Urothelium cell line (cell line): ENCODE data around the gene SLC6A3.

Experiments used
- DNase-seq: peaks from one replicate; pipeline ENCODE4 v3.0.0; 2011; ENCODE audit warnings: low spot score, mixed read lengths
- FAIRE-seq: peaks from 2 replicates; lab custom pipeline; 2011; peaks lifted over from hg19 to GRCh38; lab: Jason Lieb, UNC

The SLC6A3 gene

GRCh38 chr5:1357946-1358725 is 87.1 kb downstream of the SLC6A3 start:
- no peak for FAIRE-seq
- DNase-seq, result no peak

DNA sequence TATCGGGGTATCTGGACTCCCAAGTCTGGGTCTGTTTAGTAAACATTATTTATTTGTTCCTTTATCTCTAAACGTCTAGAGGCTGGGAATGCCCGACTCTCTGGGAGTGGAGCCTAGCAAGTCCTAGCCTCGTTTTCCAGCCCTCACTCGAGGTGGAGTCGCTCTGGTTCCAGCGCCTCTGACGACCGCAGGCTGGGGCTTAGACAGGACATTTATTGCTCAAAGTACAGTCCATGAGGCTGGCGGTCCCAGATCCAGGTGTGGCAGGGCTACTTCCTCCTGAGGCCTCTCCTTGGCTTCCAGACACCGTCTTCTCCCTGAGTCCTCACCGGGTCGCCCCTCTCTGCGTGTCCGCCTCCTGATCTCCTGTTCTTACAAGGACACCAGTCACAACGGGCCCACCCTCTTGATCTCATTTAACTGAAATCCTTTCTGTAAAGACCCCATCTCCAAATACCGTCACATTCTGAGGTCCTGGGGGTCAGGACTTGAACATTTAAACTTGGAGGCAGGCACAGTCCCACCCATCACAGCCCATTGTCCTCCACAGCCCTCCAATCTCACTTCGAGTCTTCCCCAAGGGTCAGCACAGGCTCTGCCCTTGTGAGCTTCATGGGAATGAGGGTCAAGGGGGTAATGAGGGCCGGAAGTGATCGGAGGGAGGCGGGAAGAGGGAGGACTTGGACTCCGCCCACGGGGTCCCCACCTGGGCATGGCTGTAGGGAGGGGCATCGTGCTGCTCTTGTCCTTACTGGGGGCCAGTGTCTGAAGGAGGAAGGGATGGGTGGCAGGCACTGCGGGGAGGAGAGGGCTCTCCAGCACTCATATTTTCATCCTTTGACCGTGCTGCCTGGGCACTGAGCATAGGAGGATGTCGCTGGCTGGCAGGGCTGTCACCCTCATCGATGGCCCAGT is 88.1 kb downstream of the SLC6A3 start:
- FAIRE-seq (no peak), DNase-seq (no peak)

GRCh38 chr5:1354576-1354975 is 90.7 kb downstream of the SLC6A3 start:
- DNase-seq, result no peak
- FAIRE-seq, result no peak

GRCh38 chr5:1352231-1353219 is 92.7 kb downstream of the SLC6A3 start:
- FAIRE-seq (no peak), DNase-seq (no peak)

- no peak for FAIRE-seq
Measured at GRCh38 chr5:1351156-1351555, 94.1 kb downstream of the SLC6A3 start.

GRCh38 chr5:1349246-1349645 is 96.0 kb downstream of the SLC6A3 start:
- no peak for DNase-seq

More at GRCh38 chr5:1351156-1351555, 94.1 kb downstream of the SLC6A3 start:
- DNase-seq, result no peak

DNA sequence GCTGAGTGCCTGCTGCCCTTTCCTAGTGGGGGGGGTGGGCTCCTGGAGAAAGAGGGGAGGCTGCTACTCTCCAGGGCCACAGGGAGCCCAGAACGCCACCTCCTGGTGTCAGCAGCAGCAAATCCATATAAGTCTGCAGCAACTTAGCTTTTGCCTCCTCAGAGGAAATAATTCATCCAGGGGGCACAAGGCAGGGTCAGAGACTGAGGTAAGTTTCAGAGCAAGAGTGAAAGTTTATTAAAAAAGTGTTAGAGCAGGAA is 96.3 kb downstream of the SLC6A3 start:
- FAIRE-seq (no peak), DNase-seq (no peak)

More at GRCh38 chr5:1349246-1349645, 96.0 kb downstream of the SLC6A3 start:
- FAIRE-seq, result no peak

- FAIRE-seq (no peak), DNase-seq (no peak)
Measured at GRCh38 chr5:1347571-1347970, 97.7 kb downstream of the SLC6A3 start.

- no peak for DNase-seq
- FAIRE-seq, result no peak
Measured at GRCh38 chr5:1346627-1347440, 98.4 kb downstream of the SLC6A3 start.

DNA sequence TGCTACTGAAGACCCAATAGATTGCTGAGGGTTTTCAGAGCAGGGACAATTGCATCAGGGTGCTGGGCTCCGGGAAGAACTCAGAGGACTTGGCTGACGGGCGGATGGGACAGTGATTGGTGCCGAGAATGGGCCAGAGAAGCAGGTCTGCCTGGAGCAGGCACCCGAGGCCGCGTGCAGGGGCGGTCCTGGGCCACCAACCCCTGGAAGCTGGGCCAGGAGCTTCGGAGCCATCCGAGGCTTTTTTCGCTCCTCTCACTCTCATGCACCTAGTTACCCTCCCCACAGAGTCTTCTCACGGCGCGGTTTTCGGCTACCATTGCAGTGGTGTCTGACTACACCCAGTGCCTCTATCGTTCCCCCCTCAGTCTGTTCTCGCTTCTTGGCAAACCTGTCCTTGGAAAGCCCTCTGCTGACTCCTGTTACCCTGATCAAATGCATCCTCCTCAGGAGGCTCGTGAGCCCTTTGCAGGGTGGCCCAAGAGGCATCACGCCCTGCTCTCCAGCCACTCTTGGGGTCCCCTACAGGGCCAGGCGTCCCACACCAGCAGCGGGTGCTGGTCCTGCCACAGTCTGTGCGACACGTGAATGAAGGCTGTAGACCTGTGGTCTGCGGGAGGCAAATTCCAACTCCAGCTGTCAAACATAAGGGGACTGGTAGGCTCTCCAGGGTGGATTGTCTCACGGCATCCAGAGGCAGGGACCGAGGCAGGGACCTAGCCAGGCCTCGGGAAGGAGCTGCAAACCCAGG is 99.2 kb downstream of the SLC6A3 start:
- FAIRE-seq (no peak), DNase-seq (no peak)

DNA sequence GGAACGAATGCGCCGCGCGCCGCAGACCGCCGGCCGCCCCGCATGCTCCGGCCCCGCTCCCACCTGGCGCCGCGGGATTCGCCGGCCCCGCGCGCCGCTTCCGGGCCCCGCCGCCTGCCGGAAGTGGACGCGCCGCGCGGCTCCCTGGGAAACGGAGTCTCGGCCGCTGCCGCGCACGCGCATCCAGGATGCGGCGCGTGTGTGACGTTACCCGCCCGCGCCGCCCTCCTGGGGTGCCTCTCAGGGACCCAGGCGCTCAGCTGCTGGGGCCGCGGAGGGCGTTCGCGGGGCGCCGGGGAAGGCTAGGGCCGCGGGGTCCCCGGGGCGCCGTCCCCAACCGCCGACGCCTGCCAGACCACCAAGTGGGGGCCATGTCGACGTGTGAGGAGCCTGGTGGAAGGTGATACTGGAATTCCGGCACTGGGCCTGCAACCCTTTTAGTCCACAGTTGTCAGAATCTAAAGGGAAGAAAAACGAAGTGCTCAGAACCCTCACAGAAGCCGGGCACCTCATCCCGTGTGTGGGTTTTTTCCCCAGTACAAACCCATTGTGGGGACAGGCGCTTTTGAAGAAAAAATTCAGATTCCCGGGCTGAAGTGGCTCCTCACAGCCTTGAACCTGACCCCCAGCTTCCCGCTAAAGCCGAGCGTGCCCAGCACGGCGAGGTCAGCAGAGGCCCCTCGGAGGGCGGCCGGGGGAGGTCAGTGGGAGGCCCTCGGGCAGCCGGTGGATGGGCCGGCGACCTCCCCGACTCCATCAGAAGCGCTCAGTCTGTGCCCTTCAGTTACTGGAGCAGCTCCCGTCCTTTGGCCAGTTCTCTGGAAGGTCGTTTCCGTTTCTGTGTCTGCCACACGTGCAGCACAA is 100.0 kb downstream of the SLC6A3 start, which contains the start of gene CLPTM1L:
Gene CLPTM1L, minus strand, starts transcription at position 125 of the 864 bp plus-strand sequence. CDS start 258 bp downstream, outside the sequence.
- DNase-seq, result peak; percentile 98
- FAIRE-seq, result no peak

DNA sequence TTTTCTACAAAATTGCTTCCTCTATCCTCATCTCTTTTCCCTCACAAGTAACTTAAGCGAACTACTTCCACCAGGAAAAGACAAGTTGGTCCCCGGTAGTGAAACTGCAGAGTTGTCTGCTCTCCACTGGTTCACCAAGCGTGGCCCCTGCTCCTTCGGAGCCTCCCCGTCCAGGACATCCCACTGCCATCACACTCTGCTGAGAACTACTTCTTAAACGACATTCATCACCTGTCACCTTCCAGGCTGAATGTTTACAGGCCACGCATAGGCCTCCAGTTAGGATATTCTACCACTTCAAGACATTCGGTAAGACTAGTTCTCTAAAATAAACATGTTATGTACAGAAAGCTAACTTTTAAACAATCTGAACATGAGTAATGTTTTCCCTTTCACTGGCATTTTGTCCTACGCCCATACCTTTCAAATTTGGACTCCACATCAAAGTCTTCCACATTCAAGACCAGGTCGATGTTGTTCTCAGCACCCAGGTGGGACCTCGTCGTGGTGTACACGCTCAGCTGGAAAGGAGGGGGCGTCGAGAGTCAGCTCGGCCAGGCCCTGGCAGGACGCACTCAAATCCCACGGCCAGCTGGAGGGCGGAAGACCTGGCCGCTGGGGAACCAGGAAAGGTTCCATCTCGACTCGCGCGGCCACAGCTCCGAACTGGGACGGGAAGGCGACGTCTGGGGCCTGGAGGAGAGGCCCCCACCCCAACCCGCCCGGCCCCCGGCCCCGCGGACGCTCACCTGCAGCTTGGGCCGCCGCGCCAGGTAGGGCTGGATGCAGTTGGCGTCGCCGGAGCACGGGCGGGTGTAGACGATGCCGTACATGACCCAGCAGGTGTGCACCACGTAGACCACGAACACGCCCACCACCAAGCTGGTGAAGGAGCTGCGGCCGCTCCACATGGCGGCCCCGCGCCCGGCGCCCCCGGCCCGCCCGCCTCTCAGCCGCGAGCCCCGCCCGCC is 101.0 kb downstream of the SLC6A3 start:
- FAIRE-seq, result no peak
- DNase-seq, result no peak

GRCh38 chr5:1343315-1343751 is 101.9 kb downstream of the SLC6A3 start:
- FAIRE-seq (no peak), DNase-seq (no peak)
